ENCODE results near the gene IGSF9B. TPM values are rescaled to one million over a fixed set of nuclear protein-coding genes. Genes with fewer than 3 reads are reported as not detected.

Gene IGSF9B
- total and polyA plus RNA-seq, 2 experiments from 2014 or later, result 1.7 to 5.9 TPM

- Histone ChIP-seq H3K9me3 (ENCODE audit: low read depth) (no peaks in the 10 kb centered on the region), H3K27me3 (no peaks in the 10 kb centered on the region), H3K4me3 (no peak overlapping the region), H3K4me1 (ENCODE audit: low read depth) (no peaks in the 10 kb centered on the region), H3K36me3 (no peaks in the 10 kb centered on the region), H3K27ac (no peak overlapping the region)
- DNase-seq (ENCODE audit: low read depth in 1 of 2, low spot score in 1 of 2), result no peak
- no peak for TF ChIP-seq CTCF (IDR thresholded peaks at IDR 0.05; ENCODE audit: low read depth, low read length)
Observed at GRCh38 chr11:133886029-133886428, 70.7 kb downstream of the IGSF9B start.

- H3K9me3 ChIP-seq (ENCODE audit: low read depth), result no peaks in the 10 kb centered on the region
- no peaks in the 10 kb centered on the region for H3K4me1 ChIP-seq (ENCODE audit: low read depth)
- no peak overlapping the region for H3K4me3 ChIP-seq
- H3K27me3 ChIP-seq, result no peaks in the 10 kb centered on the region
- no peak for TF ChIP-seq CTCF (IDR thresholded peaks at IDR 0.05; ENCODE audit: low read depth, low read length)
- no peak for DNase-seq (ENCODE audit: low read depth in 1 of 2, low spot score in 1 of 2)
- H3K36me3 ChIP-seq, result no peaks in the 10 kb centered on the region
- no peak overlapping the region for H3K27ac ChIP-seq
Observed at GRCh38 chr11:133872160-133872559, 84.6 kb downstream of the IGSF9B start.

GRCh38 chr11:133867456-133867855, 89.3 kb downstream of the IGSF9B start:
- H3K4me1 ChIP-seq (ENCODE audit: low read depth), result no peaks in the 10 kb centered on the region
- H3K27ac ChIP-seq, result no peak overlapping the region
- TF ChIP-seq CTCF (IDR thresholded peaks at IDR 0.05; ENCODE audit: low read depth, low read length), result no peak
- H3K9me3 ChIP-seq (ENCODE audit: low read depth), result no peaks in the 10 kb centered on the region
- no peaks in the 10 kb centered on the region for H3K27me3 ChIP-seq
- no peak overlapping the region for H3K4me3 ChIP-seq
- no peak for DNase-seq (ENCODE audit: low read depth in 1 of 2, low spot score in 1 of 2)
- H3K36me3 ChIP-seq, result no peaks in the 10 kb centered on the region

GRCh38 chr11:133865466-133865865, 91.3 kb downstream of the IGSF9B start:
- no peak for DNase-seq (ENCODE audit: low read depth in 1 of 2, low spot score in 1 of 2)
- no peak for TF ChIP-seq CTCF (IDR thresholded peaks at IDR 0.05; ENCODE audit: low read depth, low read length)
- H3K9me3 ChIP-seq (ENCODE audit: low read depth), result no peaks in the 10 kb centered on the region
- no peaks in the 10 kb centered on the region for H3K36me3 ChIP-seq
- H3K27me3 ChIP-seq, result no peaks in the 10 kb centered on the region
- no peak overlapping the region for H3K27ac ChIP-seq
- no peak overlapping the region for H3K4me3 ChIP-seq
- H3K4me1 ChIP-seq (ENCODE audit: low read depth), result no peaks in the 10 kb centered on the region

- H3K27ac ChIP-seq, result no peak overlapping the region
- no peaks in the 10 kb centered on the region for H3K36me3 ChIP-seq
- H3K27me3 ChIP-seq, result no peaks in the 10 kb centered on the region
- no peaks in the 10 kb centered on the region for H3K9me3 ChIP-seq (ENCODE audit: low read depth)
- no peak for TF ChIP-seq CTCF (IDR thresholded peaks at IDR 0.05; ENCODE audit: low read depth, low read length)
- no peak overlapping the region for H3K4me3 ChIP-seq
- no peaks in the 10 kb centered on the region for H3K4me1 ChIP-seq (ENCODE audit: low read depth)
- DNase-seq (ENCODE audit: low read depth in 1 of 2, low spot score in 1 of 2), result no peak
Observed at GRCh38 chr11:133864756-133865155, 92.0 kb downstream of the IGSF9B start.

GRCh38 chr11:133860151-133860550, 96.6 kb downstream of the IGSF9B start:
- Histone ChIP-seq H3K36me3 (no peaks in the 10 kb centered on the region), H3K4me1 (ENCODE audit: low read depth) (no peaks in the 10 kb centered on the region), H3K4me3 (no peak overlapping the region), H3K27me3 (no peaks in the 10 kb centered on the region), H3K27ac (no peak overlapping the region), H3K9me3 (ENCODE audit: low read depth) (no peaks in the 10 kb centered on the region)
- no peak for TF ChIP-seq CTCF (IDR thresholded peaks at IDR 0.05; ENCODE audit: low read depth, low read length)
- no peak for DNase-seq (ENCODE audit: low read depth in 1 of 2, low spot score in 1 of 2)

All from cardiac muscle cell (in vitro differentiated cells and primary cell).